DOHH2 (cell line): ENCODE data around the gene NIPAL3.

Source experiments
- H3F3A ChIP-seq: fragments of 200-600 bp; sonication (generic), shearing (Covaris generic); 2 replicates; pipeline ENCODE4 v1.6.0; 2016; ENCODE audit warnings: antibody characterized with exemption, mild to moderate bottlenecking; ENCODE audit not compliant: control insufficient read depth, insufficient read depth
- H3K27ac ChIP-seq: fragments of 200-600 bp; sonication (generic); 2 replicates; pipeline ENCODE4 v1.5.1; 2014; ENCODE audit warnings: low read depth, mild to moderate bottlenecking, low read length, moderate library complexity
- H3K27me3 ChIP-seq: fragments of 200-600 bp; sonication (generic); 2 replicates; pipeline ENCODE4 v1.6.1; 2014; ENCODE audit warnings: mild to moderate bottlenecking, low read length, mixed read lengths; ENCODE audit not compliant: control insufficient read depth
- H3K36me3 ChIP-seq: fragments of 200-600 bp; sonication (generic); 2 replicates; pipeline ENCODE4 v1.6.1; 2014; ENCODE audit warnings: mild to moderate bottlenecking, low read length, moderate library complexity, mixed read lengths; ENCODE audit not compliant: control insufficient read depth
- H3K4me1 ChIP-seq: fragments of 200-600 bp; sonication (generic); 2 replicates; pipeline ENCODE4 v1.6.1; 2014; ENCODE audit warnings: mild to moderate bottlenecking, low read length, mixed read lengths; ENCODE audit not compliant: control insufficient read depth
- H3K4me2 ChIP-seq: fragments of 200-600 bp; sonication (generic); 2 replicates; pipeline ENCODE4 v1.6.0; 2014; ENCODE audit warnings: mild to moderate bottlenecking, low read length, moderate library complexity
- H3K4me3 ChIP-seq: fragments of 200-600 bp; sonication (generic); 2 replicates; pipeline ENCODE4 v1.5.1; 2014; ENCODE audit warnings: mild to moderate bottlenecking, low read length, mixed read lengths
- H3K79me2 ChIP-seq: fragments of 200-600 bp; sonication (generic); 2 replicates; pipeline ENCODE4 v1.6.1; 2014; ENCODE audit warnings: mild to moderate bottlenecking, low read length, mixed read lengths; ENCODE audit not compliant: control insufficient read depth
- H3K9me2 ChIP-seq: fragments of 200-600 bp; sonication (generic); replicated peaks from 2 replicates; pipeline ENCODE4 v1.6.1; 2014; ENCODE audit warnings: mild to moderate bottlenecking, low read length, mixed read lengths; ENCODE audit not compliant: control insufficient read depth
- H3K9me3 ChIP-seq: fragments of 200-600 bp; sonication (generic); 2 replicates; pipeline ENCODE4 v1.6.1; 2014; ENCODE audit warnings: antibody characterized with exemption, low read length, mixed read lengths; ENCODE audit not compliant: control insufficient read depth, insufficient read depth
- H4K20me1 ChIP-seq: fragments of 200-600 bp; sonication (generic); 2 replicates; pipeline ENCODE4 v1.6.0; 2014; ENCODE audit warnings: low read depth, mild to moderate bottlenecking, antibody characterized with exemption, low read length, moderate library complexity; ENCODE audit not compliant: control insufficient read depth, insufficient read depth
- EZH2phosphoT487 ChIP-seq: fragments of 200-600 bp; sonication (generic); IDR thresholded peaks from 2 replicates; pipeline ENCODE4 v1.6.1; 2017; ENCODE audit warnings: borderline replicate concordance, mild to moderate bottlenecking, antibody characterized with exemption, low read length, moderate library complexity, mixed read lengths
- TF ChIP-seq, protein P1 (sequence below): fragments of 200-600 bp; sonication (generic); IDR thresholded peaks from one replicate; pipeline ENCODE4 v1.5.1; 2014; ENCODE audit warnings: antibody characterized with exemption, mild to moderate bottlenecking, low read depth, low read length; ENCODE audit not compliant: poor library complexity, severe bottlenecking

Gene NIPAL3

DNA sequence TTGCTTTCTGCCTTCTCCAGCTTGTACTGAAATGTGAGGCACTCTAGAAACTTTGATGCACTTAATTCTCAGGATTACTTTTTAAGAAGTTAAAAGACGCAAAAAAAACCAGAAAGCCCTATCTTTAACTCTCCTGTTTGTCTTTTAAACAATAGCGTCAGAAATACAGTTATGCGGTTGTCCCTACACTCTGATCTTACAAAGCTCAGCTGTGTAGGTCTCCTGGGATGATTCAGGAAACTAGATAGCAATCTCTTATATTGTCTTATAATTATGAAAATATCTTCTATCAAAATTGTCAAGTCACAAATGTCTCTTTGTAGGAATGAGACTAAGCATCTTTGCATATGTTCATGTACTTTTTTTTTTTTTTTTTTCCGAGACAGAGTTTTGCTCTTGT is 60.1 kb downstream of the NIPAL3 start:
- Histone ChIP-seq H3K9me2 (no peaks in the 10 kb centered on the region), H3F3A (peaks cover 6% of the 10 kb centered on the region; the same call in 1 of the 2 replicates), H3K36me3 (no peaks in the 10 kb centered on the region), H3K4me1 (peaks cover 2% of the 10 kb centered on the region), H3K27ac (no peak overlapping the region), H3K4me2 (no peak overlapping the region), H4K20me1 (no peaks in the 10 kb centered on the region), H3K9me3 (no peaks in the 10 kb centered on the region), H3K4me3 (no peak overlapping the region), H3K27me3 (no peaks in the 10 kb centered on the region), H3K79me2 (no peaks in the 10 kb centered on the region)
- TF ChIP-seq, protein P1, sequence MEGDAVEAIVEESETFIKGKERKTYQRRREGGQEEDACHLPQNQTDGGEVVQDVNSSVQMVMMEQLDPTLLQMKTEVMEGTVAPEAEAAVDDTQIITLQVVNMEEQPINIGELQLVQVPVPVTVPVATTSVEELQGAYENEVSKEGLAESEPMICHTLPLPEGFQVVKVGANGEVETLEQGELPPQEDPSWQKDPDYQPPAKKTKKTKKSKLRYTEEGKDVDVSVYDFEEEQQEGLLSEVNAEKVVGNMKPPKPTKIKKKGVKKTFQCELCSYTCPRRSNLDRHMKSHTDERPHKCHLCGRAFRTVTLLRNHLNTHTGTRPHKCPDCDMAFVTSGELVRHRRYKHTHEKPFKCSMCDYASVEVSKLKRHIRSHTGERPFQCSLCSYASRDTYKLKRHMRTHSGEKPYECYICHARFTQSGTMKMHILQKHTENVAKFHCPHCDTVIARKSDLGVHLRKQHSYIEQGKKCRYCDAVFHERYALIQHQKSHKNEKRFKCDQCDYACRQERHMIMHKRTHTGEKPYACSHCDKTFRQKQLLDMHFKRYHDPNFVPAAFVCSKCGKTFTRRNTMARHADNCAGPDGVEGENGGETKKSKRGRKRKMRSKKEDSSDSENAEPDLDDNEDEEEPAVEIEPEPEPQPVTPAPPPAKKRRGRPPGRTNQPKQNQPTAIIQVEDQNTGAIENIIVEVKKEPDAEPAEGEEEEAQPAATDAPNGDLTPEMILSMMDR: no peak
- no peak for TF ChIP-seq EZH2phosphoT487

DNA sequence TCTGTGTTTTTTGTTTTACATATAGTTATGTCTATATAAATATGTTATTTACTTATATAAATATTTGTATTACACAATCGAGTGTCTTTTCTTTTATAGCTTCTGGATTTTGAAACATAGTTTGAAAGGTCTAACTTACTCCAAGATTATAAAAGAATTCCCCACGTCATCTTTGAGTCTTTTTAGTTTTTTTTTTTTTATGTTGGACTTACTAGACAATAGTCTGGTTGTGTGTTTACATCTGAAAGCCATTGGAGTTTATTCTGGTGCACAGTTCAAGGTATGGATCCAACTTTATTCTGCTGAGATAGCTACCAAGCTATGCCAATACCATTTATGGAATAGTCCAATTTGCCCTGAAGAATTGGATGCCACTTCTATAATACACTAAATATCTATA is 61.0 kb downstream of the NIPAL3 start:
- Histone ChIP-seq H3F3A (peaks cover 6% of the 10 kb centered on the region; the same call in 1 of the 2 replicates), H3K27me3 (no peaks in the 10 kb centered on the region), H3K27ac (no peak overlapping the region), H3K9me2 (no peaks in the 10 kb centered on the region), H3K4me2 (no peak overlapping the region), H3K4me1 (peaks cover 10% of the 10 kb centered on the region), H3K36me3 (no peaks in the 10 kb centered on the region), H3K9me3 (no peaks in the 10 kb centered on the region), H3K4me3 (no peak overlapping the region), H3K79me2 (no peaks in the 10 kb centered on the region), H4K20me1 (no peaks in the 10 kb centered on the region)
- TF ChIP-seq, protein P1: no peak
- no peak for TF ChIP-seq EZH2phosphoT487

DNA sequence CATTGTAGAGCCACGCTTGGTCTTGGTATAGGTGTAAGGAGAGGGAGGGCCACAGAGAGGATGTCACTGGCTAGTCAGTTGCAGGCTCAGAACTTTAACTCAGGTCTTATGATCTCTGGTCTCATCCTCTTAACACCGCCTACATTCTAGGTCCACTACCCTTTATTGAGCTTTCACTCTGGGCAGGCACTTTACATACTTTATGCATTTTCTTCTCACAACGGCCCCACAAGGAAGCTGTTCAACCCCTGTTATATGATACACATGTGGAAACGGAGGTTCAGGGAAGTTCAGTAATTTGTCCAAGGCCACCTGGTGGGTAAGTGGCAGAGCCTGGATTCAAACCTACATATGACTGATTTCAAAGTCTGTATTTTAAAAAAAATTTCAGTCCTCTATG is 61.7 kb downstream of the NIPAL3 start:
- Histone ChIP-seq H3K4me2 (no peak overlapping the region), H3K4me1 (peaks cover 18% of the 10 kb centered on the region), H3K27ac (no peak overlapping the region), H3K27me3 (no peaks in the 10 kb centered on the region), H3K9me2 (no peaks in the 10 kb centered on the region), H3K4me3 (no peak overlapping the region), H3K9me3 (no peaks in the 10 kb centered on the region), H3K79me2 (no peaks in the 10 kb centered on the region), H3F3A (peaks cover 6% of the 10 kb centered on the region; the same call in 1 of the 2 replicates), H3K36me3 (no peaks in the 10 kb centered on the region), H4K20me1 (no peaks in the 10 kb centered on the region)
- no peak for TF ChIP-seq EZH2phosphoT487
- TF ChIP-seq, protein P1: no peak

DNA sequence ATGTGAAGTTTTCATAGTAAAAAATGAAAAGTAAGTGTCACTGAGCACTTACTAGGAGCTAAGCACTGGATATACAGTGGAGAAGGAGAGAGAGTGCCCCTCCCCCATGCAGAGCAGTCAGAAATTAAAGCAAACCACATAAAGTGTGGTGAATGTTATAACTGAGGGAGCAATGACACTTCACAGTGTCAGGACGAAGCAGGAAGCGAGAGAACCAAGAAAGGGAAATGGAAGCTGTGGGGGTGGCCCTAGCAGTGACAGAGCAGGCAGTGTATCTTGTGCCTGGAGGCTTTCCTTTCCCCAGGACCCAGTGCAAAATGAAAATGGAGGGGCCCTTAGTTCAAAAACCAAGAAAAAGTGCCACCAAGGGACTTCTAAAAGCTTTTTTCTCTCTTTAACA is 65.5 kb downstream of the NIPAL3 start:
- no peaks in the 10 kb centered on the region for H3K79me2 ChIP-seq
- peak overlapping the region; percentile 36 for H3K27ac ChIP-seq
- peak overlapping the region; percentile 41 for H3K4me2 ChIP-seq
- no peaks in the 10 kb centered on the region for H3K36me3 ChIP-seq
- TF ChIP-seq, protein P1: no peak
- TF ChIP-seq EZH2phosphoT487: no peak
- no peaks in the 10 kb centered on the region for H4K20me1 ChIP-seq
- peak overlapping the region; percentile 31 for H3K4me3 ChIP-seq
- no peaks in the 10 kb centered on the region for H3K9me2 ChIP-seq
- H3K9me3 ChIP-seq: no peaks in the 10 kb centered on the region
- 0 out of 2 replicates have a peak, but pooled peaks cover 2% of the 10 kb centered on the region for H3F3A ChIP-seq
- H3K27me3 ChIP-seq: no peaks in the 10 kb centered on the region
- H3K4me1 ChIP-seq: peaks cover 32% of the 10 kb centered on the region
